Measurements from ENCODE around the gene FIBIN.

DNA sequence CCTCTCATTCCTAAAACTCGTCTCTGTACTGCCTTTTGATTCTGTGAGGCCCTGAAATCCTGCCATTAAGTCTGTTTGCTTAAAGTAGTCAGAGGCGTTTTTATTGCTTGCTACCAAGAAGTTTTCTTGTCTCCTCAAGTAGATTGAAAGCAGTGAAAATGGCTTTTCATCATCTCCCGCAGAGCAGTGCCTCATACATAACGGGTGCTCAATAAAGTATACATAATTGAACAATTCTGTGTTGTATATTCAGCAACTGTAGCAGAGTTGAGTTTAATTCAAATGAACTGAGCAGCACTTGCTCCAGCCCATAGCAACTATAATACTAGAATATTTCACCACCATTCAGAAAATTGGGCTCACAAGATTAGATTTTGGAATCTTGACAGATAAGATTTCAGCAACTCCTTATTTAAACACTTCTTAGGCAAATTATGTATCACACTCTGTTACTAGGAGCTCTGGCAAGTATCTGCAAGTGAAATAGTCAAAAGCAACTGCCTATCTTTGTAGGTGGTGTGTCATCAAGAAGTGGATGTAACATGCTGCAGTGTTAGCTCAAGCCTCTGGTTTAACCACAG lies 20.0 kb downstream of the FIBIN start:
- TF ChIP-seq, protein P1, sequence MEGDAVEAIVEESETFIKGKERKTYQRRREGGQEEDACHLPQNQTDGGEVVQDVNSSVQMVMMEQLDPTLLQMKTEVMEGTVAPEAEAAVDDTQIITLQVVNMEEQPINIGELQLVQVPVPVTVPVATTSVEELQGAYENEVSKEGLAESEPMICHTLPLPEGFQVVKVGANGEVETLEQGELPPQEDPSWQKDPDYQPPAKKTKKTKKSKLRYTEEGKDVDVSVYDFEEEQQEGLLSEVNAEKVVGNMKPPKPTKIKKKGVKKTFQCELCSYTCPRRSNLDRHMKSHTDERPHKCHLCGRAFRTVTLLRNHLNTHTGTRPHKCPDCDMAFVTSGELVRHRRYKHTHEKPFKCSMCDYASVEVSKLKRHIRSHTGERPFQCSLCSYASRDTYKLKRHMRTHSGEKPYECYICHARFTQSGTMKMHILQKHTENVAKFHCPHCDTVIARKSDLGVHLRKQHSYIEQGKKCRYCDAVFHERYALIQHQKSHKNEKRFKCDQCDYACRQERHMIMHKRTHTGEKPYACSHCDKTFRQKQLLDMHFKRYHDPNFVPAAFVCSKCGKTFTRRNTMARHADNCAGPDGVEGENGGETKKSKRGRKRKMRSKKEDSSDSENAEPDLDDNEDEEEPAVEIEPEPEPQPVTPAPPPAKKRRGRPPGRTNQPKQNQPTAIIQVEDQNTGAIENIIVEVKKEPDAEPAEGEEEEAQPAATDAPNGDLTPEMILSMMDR (IDR thresholded peaks at IDR 0.05; ENCODE audit: low read depth, low read length, poor library complexity, severe bottlenecking), result no peak
- no peak for TF ChIP-seq EZH2phosphoT487 (IDR thresholded peaks at IDR 0.05; ENCODE audit: borderline replicate concordance, low read length)

Measured in DOHH2 (cell line).